Calu3 (cell line): ENCODE data around the gene ADARB1. TPM values are rescaled to one million over a fixed set of nuclear protein-coding genes. Genes with fewer than 3 reads are reported as not detected.

Experiments used
- BruUV-seq: library from RNA; stranded (reverse); fragments of 400-500 nt; replicated peaks from 2 replicates; lab custom pipeline; 2021; lab: Mats Ljungman, UMichigan
- CTCF ChIA-PET: fragments of 300-600 bp; sonication (Branson Sonifier 250); formaldehyde crosslinking; loops from one replicate; lab custom pipeline; 2022; ENCODE audit warnings: antibody characterized with exemption; lab: Charles Lee
- DNase-seq: peaks from one replicate; pipeline ENCODE4 v3.0.0; 2022
- H3K27ac Mint-ChIP-seq: one replicate; pipeline ENCODE4 v1.8.0; 2022; ENCODE audit warnings: mixed read lengths; ENCODE audit not compliant: unreplicated experiment
- H3K27me3 Mint-ChIP-seq: one replicate; pipeline ENCODE4 v1.8.0; 2022; ENCODE audit warnings: mixed read lengths; ENCODE audit not compliant: unreplicated experiment
- H3K36me3 Mint-ChIP-seq: one replicate; pipeline ENCODE4 v1.8.0; 2022; ENCODE audit warnings: mild to moderate bottlenecking, moderate library complexity, mixed read lengths; ENCODE audit not compliant: insufficient read depth, unreplicated experiment
- H3K4me1 Mint-ChIP-seq: one replicate; pipeline ENCODE4 v1.8.0; 2022; ENCODE audit warnings: mild to moderate bottlenecking, low read depth, mixed read lengths; ENCODE audit not compliant: unreplicated experiment
- H3K4me3 Mint-ChIP-seq: one replicate; pipeline ENCODE4 v1.8.0; 2022; ENCODE audit warnings: mild to moderate bottlenecking, low read depth, moderate library complexity, mixed read lengths; ENCODE audit not compliant: unreplicated experiment
- H3K9me3 Mint-ChIP-seq: one replicate; pipeline ENCODE4 v1.8.0; 2022; ENCODE audit warnings: low read depth, mixed read lengths; ENCODE audit not compliant: unreplicated experiment
- intact Hi-C: fragments of 100-400 bp; cut with micrococcal nuclease; formaldehyde crosslinking; loops from one replicate; pipeline ENCODE4 v1.10.0; 2022; ENCODE audit not compliant: unreplicated experiment
- total RNA-seq: library from RNA; stranded (reverse); gene quantifications from 2 replicates; pipeline ENCODE4 v1.2.3, GENCODE V29; 2022
- TF ChIP-seq, protein P1 (sequence below): fragments of 200-600 bp; IDR thresholded peaks from one replicate; pipeline ENCODE4 v1.8.0; 2022; ENCODE audit warnings: antibody characterized with exemption; ENCODE audit not compliant: unreplicated experiment

The ADARB1 gene
- total RNA-seq, 1 experiment from 2014 or later = 2.8 TPM

DNA sequence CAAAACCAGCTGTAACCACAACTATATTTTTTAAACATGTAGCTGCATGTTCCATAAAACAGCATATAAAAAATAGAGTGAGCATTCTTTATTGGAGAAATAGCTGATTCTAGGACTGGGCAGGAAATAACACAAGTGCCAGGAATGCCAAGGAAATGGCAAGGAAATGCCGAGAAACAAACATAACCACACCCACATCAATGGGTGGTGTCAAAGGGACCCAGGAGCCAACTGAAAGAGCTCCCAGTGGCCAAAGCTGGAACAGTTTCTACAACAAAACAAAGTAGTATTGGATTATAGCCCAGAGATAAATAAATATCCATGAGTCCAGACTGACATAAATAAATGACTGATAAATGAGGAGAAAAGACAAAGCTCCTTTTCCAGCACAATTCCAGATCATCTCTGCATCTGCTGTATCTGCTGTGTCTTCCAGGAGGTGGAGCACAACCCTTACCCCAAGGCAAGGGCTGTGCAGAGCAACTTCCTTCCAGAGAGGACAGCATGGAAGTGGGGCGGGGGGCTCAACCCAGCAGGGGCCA is 28.1 kb downstream of the ADARB1 start:
- H3K27me3 Mint-ChIP-seq = peaks cover 16% of the 10 kb centered on the region
- TF ChIP-seq, protein P1, sequence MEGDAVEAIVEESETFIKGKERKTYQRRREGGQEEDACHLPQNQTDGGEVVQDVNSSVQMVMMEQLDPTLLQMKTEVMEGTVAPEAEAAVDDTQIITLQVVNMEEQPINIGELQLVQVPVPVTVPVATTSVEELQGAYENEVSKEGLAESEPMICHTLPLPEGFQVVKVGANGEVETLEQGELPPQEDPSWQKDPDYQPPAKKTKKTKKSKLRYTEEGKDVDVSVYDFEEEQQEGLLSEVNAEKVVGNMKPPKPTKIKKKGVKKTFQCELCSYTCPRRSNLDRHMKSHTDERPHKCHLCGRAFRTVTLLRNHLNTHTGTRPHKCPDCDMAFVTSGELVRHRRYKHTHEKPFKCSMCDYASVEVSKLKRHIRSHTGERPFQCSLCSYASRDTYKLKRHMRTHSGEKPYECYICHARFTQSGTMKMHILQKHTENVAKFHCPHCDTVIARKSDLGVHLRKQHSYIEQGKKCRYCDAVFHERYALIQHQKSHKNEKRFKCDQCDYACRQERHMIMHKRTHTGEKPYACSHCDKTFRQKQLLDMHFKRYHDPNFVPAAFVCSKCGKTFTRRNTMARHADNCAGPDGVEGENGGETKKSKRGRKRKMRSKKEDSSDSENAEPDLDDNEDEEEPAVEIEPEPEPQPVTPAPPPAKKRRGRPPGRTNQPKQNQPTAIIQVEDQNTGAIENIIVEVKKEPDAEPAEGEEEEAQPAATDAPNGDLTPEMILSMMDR = no peak
- peak; percentile 45 for DNase-seq
- no peak overlapping the region for H3K27ac Mint-ChIP-seq
- CTCF ChIA-PET = interaction anchor here (0.9 to 1.4 kb wide), 7 partner anchors 23 to 152 kb away, joined by 3 to 6 read pairs (median 3); no protein-coding TSS in a partner anchor
- intact Hi-C loops = no loop called here
- peaks cover 13% of the 10 kb centered on the region for H3K4me1 Mint-ChIP-seq
- no TSS peak for BruUV-seq
- H3K36me3 Mint-ChIP-seq = no peaks in the 10 kb centered on the region
- no peak overlapping the region for H3K4me3 Mint-ChIP-seq
- no peaks in the 10 kb centered on the region for H3K9me3 Mint-ChIP-seq

- BruUV-seq = no TSS peak
- no peak overlapping the region for H3K4me3 Mint-ChIP-seq
- TF ChIP-seq, protein P1 = no peak
- CTCF ChIA-PET = interaction anchor here (0.6 kb wide), 1 partner anchor 154 kb away, joined by 4 read pairs; no protein-coding TSS in a partner anchor
- H3K27ac Mint-ChIP-seq = no peak overlapping the region
- peaks cover under 1% of the 10 kb centered on the region for H3K27me3 Mint-ChIP-seq
- peaks cover 13% of the 10 kb centered on the region for H3K4me1 Mint-ChIP-seq
- no peaks in the 10 kb centered on the region for H3K9me3 Mint-ChIP-seq
- DNase-seq = no peak
- H3K36me3 Mint-ChIP-seq = no peaks in the 10 kb centered on the region
- intact Hi-C loops = no loop called here
Observed at GRCh38 chr21:45103971-45104520, 29.7 kb downstream of the ADARB1 start.

GRCh38 chr21:45104560-45104959 is 30.2 kb downstream of the ADARB1 start:
- TF ChIP-seq, protein P1 = no peak

GRCh38 chr21:45105906-45106485 is 31.6 kb downstream of the ADARB1 start:
- TF ChIP-seq, protein P1 = no peak
- DNase-seq = no peak
- peaks cover 13% of the 10 kb centered on the region for H3K4me1 Mint-ChIP-seq
- no peaks in the 10 kb centered on the region for H3K9me3 Mint-ChIP-seq
- H3K27me3 Mint-ChIP-seq = no peaks in the 10 kb centered on the region
- CTCF ChIA-PET = no interaction called here
- H3K36me3 Mint-ChIP-seq = no peaks in the 10 kb centered on the region
- no peak overlapping the region for H3K27ac Mint-ChIP-seq
- intact Hi-C loops = no loop called here
- BruUV-seq = no TSS peak
- no peak overlapping the region for H3K4me3 Mint-ChIP-seq

More at GRCh38 chr21:45104560-45104959, 30.2 kb downstream of the ADARB1 start:
- Mint-ChIP-seq H3K9me3 (no peaks in the 10 kb centered on the region), H3K36me3 (no peaks in the 10 kb centered on the region), H3K27me3 (no peaks in the 10 kb centered on the region), H3K27ac (no peak overlapping the region), H3K4me1 (peaks cover 13% of the 10 kb centered on the region), H3K4me3 (no peak overlapping the region)
- CTCF ChIA-PET = interaction anchor here (0.6 kb wide), 1 partner anchor 154 kb away, joined by 4 read pairs; no protein-coding TSS in a partner anchor
- no TSS peak for BruUV-seq
- intact Hi-C loops = no loop called here
- DNase-seq = peak; percentile 61
